ENCODE measurements around the gene TTYH2.
"Not testable (repeated sequence)": the region's sequence is repeated elsewhere in the genome, so short reads cannot be mapped to it uniquely, and the experiment has no call there.

TTYH2 gene

GRCh38 chr17:74277935-74278334 lies 64.6 kb downstream of the TTYH2 start:
- in situ Hi-C loops (cut with HindIII; ENCODE audit: low sequenced_read_pairs), result no loop called here
- TF ChIP-seq CTCF (IDR thresholded peaks at IDR 0.05; ENCODE audit: low read depth, low read length, missing control alignments), result no peak
- no peak overlapping the region for H3K4me3 ChIP-seq (ENCODE audit: low read depth, low read length)

GRCh38 chr17:74279617-74280016 lies 66.2 kb downstream of the TTYH2 start:
- in situ Hi-C loops (cut with HindIII; ENCODE audit: low sequenced_read_pairs); H3K4me3 ChIP-seq (ENCODE audit: low read depth, low read length); DNase-seq (ENCODE audit: low read depth): not testable (repeated sequence)

More at GRCh38 chr17:74277935-74278334, 64.6 kb downstream of the TTYH2 start:
- no peak for DNase-seq (ENCODE audit: low read depth)

GRCh38 chr17:74280093-74280513 lies 66.7 kb downstream of the TTYH2 start:
- in situ Hi-C loops (cut with HindIII; ENCODE audit: low sequenced_read_pairs), result no loop called here
- DNase-seq (ENCODE audit: low read depth), result no peak
- no peak overlapping the region for H3K4me3 ChIP-seq (ENCODE audit: low read depth, low read length)
- no peak for TF ChIP-seq CTCF (IDR thresholded peaks at IDR 0.05; ENCODE audit: low read depth, low read length, missing control alignments)

GRCh38 chr17:74281799-74282198 lies 68.4 kb downstream of the TTYH2 start:
- in situ Hi-C loops (cut with HindIII; ENCODE audit: low sequenced_read_pairs), result no loop called here
- TF ChIP-seq CTCF (IDR thresholded peaks at IDR 0.05; ENCODE audit: low read depth, low read length, missing control alignments), result no peak
- no peak for DNase-seq (ENCODE audit: low read depth)
- no peak overlapping the region for H3K4me3 ChIP-seq (ENCODE audit: low read depth, low read length)

GRCh38 chr17:74282274-74282586 lies 68.9 kb downstream of the TTYH2 start:
- in situ Hi-C loops (cut with HindIII; ENCODE audit: low sequenced_read_pairs); DNase-seq (ENCODE audit: low read depth); H3K4me3 ChIP-seq (ENCODE audit: low read depth, low read length): not testable (repeated sequence)

- in situ Hi-C loops (cut with HindIII; ENCODE audit: low sequenced_read_pairs), result no loop called here
- no peak overlapping the region for H3K4me3 ChIP-seq (ENCODE audit: low read depth, low read length)
- no peak for DNase-seq (ENCODE audit: low read depth)
- TF ChIP-seq CTCF (IDR thresholded peaks at IDR 0.05; ENCODE audit: low read depth, low read length, missing control alignments), result no peak
These were observed 69.4 kb downstream of the TTYH2 start for GRCh38 chr17:74282587-74283370.

GRCh38 chr17:74283371-74283673 lies 70.0 kb downstream of the TTYH2 start:
- TF ChIP-seq CTCF (IDR thresholded peaks at IDR 0.05; ENCODE audit: low read depth, low read length, missing control alignments), result no peak
- DNase-seq (ENCODE audit: low read depth), result no peak
- in situ Hi-C loops (cut with HindIII; ENCODE audit: low sequenced_read_pairs), result no loop called here
- no peak overlapping the region for H3K4me3 ChIP-seq (ENCODE audit: low read depth, low read length)
